NCI-H69 (cell line): ENCODE results near the gene BNIPL.

Experiments
- DNase-seq: peaks from one replicate; lab custom pipeline; 2025; lab: John Stamatoyannopoulos, UW

BNIPL gene

DNA sequence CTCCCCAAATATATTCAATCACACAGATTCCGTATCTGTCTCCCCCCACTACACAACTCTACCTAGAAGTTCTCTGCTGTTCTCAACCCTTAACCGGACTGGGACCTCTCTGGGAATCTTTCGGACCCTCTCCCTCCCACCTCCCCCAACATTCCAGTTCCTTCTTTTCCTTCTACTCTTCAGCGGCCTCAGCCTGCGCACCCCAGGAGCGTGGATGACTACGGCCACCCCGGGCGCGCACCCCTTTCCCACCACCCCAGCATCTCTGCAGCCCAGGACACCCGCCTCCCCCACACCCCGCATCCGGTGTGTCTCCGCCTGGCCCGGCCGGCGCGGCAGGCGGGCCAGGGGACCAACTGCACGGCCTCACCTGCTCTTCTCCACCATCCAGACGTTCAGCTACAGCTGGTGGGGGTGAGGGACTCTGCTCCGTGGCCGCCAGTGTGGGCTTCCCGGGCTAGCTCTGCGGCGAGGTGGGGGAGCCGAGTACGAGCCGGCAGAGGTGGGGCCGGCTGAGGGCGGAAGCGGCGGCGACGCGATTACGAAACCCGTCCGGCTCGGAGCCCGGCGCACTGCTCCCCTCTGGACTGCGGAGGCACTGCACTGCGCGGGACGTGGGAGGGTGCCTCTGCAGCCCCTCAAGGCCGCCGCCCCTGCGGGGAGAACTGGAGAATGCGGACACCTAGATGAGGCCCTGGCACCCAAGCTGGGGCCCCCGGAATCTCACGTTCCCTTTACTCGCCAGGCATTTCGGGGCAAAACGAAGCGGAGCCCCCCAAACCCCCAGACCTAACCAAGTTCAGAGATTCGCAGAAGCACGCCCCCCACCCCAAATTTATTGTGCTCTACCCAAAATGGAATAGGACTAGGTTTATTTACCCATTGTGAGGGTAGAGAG lies 23.0 kb downstream of the BNIPL start, which contains the start of gene CDC42SE1:
Gene CDC42SE1 (minus strand): TSS at position 514 of the 898 bp plus-strand sequence. CDS start 3,892 bp downstream, outside the sequence.
- DNase-seq: peak; percentile 94

- peak; percentile 96 for DNase-seq
Measured at GRCh38 chr1:151060007-151060656, 23.7 kb downstream of the BNIPL start, which contains the start of gene MLLT11. TSS of gene MLLT11 (plus strand) at chr1:151060397. CDS start at chr1:151067225, 6,828 bp downstream.

- DNase-seq: peak; percentile 78
Measured at GRCh38 chr1:151060657-151061421, 24.5 kb downstream of the BNIPL start.

DNA sequence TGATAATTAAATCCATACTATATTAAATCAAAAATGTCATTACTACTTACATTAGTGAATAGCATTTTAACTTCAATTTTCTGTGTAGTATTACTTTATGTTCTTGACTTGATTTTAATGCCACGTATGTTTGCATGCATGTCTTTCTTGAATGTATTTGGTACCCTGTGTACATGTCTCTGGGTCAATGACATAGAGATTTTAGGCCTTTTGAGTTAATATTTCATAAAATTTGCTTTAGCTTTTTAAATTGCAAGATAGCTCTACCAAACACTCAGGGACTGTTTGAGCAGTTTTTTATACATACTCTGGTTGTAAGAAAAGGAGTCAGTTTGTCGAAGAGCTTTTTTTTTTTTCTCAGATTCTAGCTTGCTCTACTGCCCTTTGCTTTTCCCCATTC lies 25.3 kb downstream of the BNIPL start:
- DNase-seq: no peak

GRCh38 chr1:151062741-151063371 lies 26.5 kb downstream of the BNIPL start:
- DNase-seq: no peak

DNA sequence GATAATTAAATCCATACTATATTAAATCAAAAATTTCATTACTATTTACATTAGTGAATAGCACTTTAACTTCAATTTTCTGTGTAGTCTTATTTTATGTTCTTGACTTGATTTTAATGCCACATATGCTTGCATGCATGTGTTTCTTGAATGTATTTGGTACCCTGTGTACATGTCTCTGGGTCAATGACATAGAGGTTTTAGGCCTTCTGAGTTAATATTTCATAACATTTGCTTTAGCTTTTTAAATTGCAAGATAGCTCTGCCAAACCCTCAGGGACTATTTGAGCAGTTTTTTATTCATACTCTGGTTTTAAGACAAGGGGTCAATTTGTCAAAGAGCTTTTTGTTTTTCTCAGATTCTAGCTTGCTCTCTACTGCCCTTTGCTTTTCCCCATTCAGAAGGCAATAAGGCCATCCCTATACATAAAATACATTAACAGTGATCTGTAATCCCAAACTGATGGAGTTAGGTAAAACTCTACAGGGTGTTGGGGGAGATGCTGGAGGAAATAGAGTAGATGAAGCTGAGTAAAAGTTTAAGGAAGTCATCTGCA lies 28.8 kb downstream of the BNIPL start:
- peak; percentile 23 for DNase-seq

DNA sequence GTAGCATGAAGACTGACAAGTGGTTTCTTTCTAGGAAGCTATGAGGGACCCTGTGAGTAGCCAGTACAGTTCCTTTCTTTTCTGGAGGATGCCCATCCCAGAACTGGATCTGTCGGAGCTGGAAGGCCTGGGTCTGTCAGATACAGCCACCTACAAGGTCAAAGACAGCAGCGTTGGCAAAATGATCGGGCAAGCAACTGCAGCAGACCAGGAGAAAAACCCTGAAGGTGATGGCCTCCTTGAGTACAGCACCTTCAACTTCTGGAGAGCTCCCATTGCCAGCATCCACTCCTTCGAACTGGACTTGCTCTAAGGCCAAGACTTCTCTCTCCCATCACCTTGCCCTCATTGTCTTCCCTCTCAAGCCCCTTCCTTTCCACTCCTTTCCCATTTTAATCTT lies 30.8 kb downstream of the BNIPL start:
- DNase-seq: no peak

GRCh38 chr1:151069103-151069486 lies 32.7 kb downstream of the BNIPL start:
- DNase-seq: no peak

- peak; percentile 97 for DNase-seq
Measured at GRCh38 chr1:151070474-151071276, 34.3 kb downstream of the BNIPL start, which contains the start of gene GABPB2. TSS of gene GABPB2 (plus strand) at chr1:151070761. CDS start at chr1:151088190, 17,429 bp downstream.

- no peak for DNase-seq
Measured at GRCh38 chr1:151072224-151072623, 35.8 kb downstream of the BNIPL start.

DNA sequence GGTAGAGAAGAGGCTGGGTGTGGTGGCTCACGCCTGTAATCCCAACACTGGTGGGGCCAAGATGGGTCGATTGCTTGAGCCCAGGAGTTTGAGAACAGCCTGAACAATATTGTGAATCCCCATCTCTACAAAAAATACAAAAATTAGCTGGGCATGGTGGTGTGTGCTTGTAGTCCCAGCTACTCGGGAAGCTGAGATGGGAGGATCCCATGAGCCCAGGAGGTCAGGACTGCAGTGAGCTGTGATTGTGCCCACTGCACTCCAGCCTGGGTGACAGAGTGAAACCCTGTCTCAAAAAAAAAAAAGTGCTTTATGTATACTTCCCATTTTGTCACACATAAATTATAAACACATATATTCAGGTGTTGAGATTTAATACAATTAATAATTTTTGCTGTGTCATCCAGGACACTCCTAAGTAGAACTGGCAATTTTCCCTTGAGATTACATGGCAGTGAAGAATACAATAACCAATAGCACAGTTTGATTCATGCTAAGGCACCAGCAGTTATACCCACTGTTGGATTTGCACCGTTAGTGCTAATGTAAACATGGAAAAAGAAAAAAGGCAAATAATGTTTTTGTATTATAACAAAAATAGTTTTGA lies 49.7 kb downstream of the BNIPL start:
- DNase-seq: peak; percentile 77
